SU-DHL-6 (cell line): ENCODE data around the gene DLG2.

Source experiments
- EZH2phosphoT487 ChIP-seq: fragments of 200-600 bp; sonication (generic), shearing (Covaris generic); conservative IDR thresholded peaks from 2 replicates; pipeline ENCODE4 v1.6.1; 2018; ENCODE audit warnings: mild to moderate bottlenecking, antibody characterized with exemption, low read length, moderate library complexity, mixed read lengths
- TF ChIP-seq, protein P1 (sequence below): fragments of 200-600 bp; sonication (generic); IDR thresholded peaks from one replicate; pipeline ENCODE4 v1.5.1; 2017; ENCODE audit warnings: antibody characterized with exemption, mild to moderate bottlenecking, low read length, moderate library complexity; ENCODE audit not compliant: insufficient read depth, poor library complexity, severe bottlenecking

GRCh38 chr11:83956119-83956697, 1670.9 kb downstream of the DLG2 start:
- TF ChIP-seq, protein P1, sequence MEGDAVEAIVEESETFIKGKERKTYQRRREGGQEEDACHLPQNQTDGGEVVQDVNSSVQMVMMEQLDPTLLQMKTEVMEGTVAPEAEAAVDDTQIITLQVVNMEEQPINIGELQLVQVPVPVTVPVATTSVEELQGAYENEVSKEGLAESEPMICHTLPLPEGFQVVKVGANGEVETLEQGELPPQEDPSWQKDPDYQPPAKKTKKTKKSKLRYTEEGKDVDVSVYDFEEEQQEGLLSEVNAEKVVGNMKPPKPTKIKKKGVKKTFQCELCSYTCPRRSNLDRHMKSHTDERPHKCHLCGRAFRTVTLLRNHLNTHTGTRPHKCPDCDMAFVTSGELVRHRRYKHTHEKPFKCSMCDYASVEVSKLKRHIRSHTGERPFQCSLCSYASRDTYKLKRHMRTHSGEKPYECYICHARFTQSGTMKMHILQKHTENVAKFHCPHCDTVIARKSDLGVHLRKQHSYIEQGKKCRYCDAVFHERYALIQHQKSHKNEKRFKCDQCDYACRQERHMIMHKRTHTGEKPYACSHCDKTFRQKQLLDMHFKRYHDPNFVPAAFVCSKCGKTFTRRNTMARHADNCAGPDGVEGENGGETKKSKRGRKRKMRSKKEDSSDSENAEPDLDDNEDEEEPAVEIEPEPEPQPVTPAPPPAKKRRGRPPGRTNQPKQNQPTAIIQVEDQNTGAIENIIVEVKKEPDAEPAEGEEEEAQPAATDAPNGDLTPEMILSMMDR, result no peak
- TF ChIP-seq EZH2phosphoT487, result no peak
